H1 (cell line): ENCODE data around the gene YIPF5. TPM values are rescaled to one million over a fixed set of nuclear protein-coding genes. Genes with fewer than 3 reads are reported as not detected.

Experiments used
- polyA plus RNA-seq, 7 experiments: library from polyadenylated mRNA; depleted of rRNA in 3 of 7; stranded (reverse) in 5 of 7; unstranded in 2 of 7; fragments of >200 nt in 5 of 7; fragments of 200-250 nt in 2 of 7; gene quantifications; 1 replicate in 5 of 7; 2 replicates in 1 of 7; 4 replicates in 1 of 7; pipeline versions ENCODE4 v1.2.1 to v1.2.3, GENCODE V29; 2011 to 2013; ENCODE audit warnings: missing spikeins in 2 of 7, mixed read lengths in 2 of 7
- small RNA-seq: library from polyadenylated mRNA; stranded (forward); fragments of <200 nt; extraction: miRNeasy Mini kit (QIAGEN cat#:217004); gene quantifications from one replicate; pipeline ENCODE3, GENCODE V24; 2013; ENCODE audit not compliant: insufficient read depth
- total RNA-seq: library from RNA; stranded (reverse); fragmentation: NEBNext Ultra II Directional; extraction: Animal tissue kit (Norgen Biotek cat#: 25700); gene quantifications from 2 replicates; pipeline ENCODE4 v1.2.1, GENCODE V29; 2021

YIPF5 gene
- total and polyA plus RNA-seq, 2 of the 8 experiments (the other 6 are each of a cell fraction or from before 2014, with no cell fraction given): 27.6 to 33.6 TPM

Small RNA genes within 50 kb of the gene (small RNA-seq; reads per million reads assigned to genes)
- gene RN7SL87P: not detected

Other genes with a start within 250 kb of the YIPF5 start
- 0.10 and 0.24 TPM in 2 replicates for gene KCTD16, start 214 bp upstream of the YIPF5 start, total RNA-seq
- 0.03 and 0.05 TPM in 2 replicates for gene KCTD16, start 214 bp upstream of the YIPF5 start, polyA plus RNA-seq (2011; rRNA removed)